Stimulated activated memory B cell treated with anti-CD40 and anti-IgM and Interleukin-4, amounts not matched to agents 10 μg/mL and 1 μg/mL and 100 μg/mL, for 72 hours (primary cell): ENCODE measurements around the gene BTG4.

Experiments used
- ATAC-seq: fragments of 150-1000 bp; cut with Tn5 transposase; 2 replicates; pipeline ENCODE4 v1.10.0; 2021
- H3K27ac Mint-ChIP-seq: one replicate; pipeline ENCODE4 v1.8.0; 2022; ENCODE audit warnings: mild to moderate bottlenecking, mixed read lengths
- H3K27me3 Mint-ChIP-seq: one replicate; pipeline ENCODE4 v1.8.0; 2022; ENCODE audit warnings: mixed read lengths
- H3K36me3 Mint-ChIP-seq: one replicate; pipeline ENCODE4 v1.8.0; 2022; ENCODE audit warnings: mixed read lengths
- H3K4me1 Mint-ChIP-seq: one replicate; pipeline ENCODE4 v1.8.0; 2022; ENCODE audit warnings: mixed read lengths
- H3K4me3 Mint-ChIP-seq: one replicate; pipeline ENCODE4 v1.8.0; 2022; ENCODE audit warnings: mild to moderate bottlenecking, moderate library complexity, mixed read lengths
- H3K9me3 Mint-ChIP-seq: one replicate; pipeline ENCODE4 v1.8.0; 2022; ENCODE audit warnings: mixed read lengths

The BTG4 gene

GRCh38 chr11:111512296-111513239 lies at the start of gene BTG4:
Gene BTG4 (minus strand): TSS chr11:111512386. CDS start chr11:111498776, 13,610 bp downstream.
- Mint-ChIP-seq H3K27ac (no peak within 1 kb of the TSS), H3K9me3 (peaks cover 3% of the 10 kb centered on the region), H3K4me3 (peak within 1 kb of the TSS; percentile 67), H3K27me3 (peaks cover 48% of the 10 kb centered on the region), H3K4me1 (peaks cover 9% of the 10 kb centered on the region), H3K36me3 (no peaks in the 10 kb centered on the region)
- peak; percentile 47 for ATAC-seq

- H3K9me3 Mint-ChIP-seq, result peaks cover 1% of the 10 kb centered on the region
- no peaks in the 10 kb centered on the region for H3K4me1 Mint-ChIP-seq
- peaks cover 8% of the 10 kb centered on the region for H3K27me3 Mint-ChIP-seq
- no peak overlapping the region for H3K4me3 Mint-ChIP-seq
- H3K27ac Mint-ChIP-seq, result no peak overlapping the region
- ATAC-seq, result no peak
- no peaks in the 10 kb centered on the region for H3K36me3 Mint-ChIP-seq
Measured at GRCh38 chr11:111561791-111562325, 49.7 kb upstream of the BTG4 start.

- H3K27me3 Mint-ChIP-seq, result peaks cover 8% of the 10 kb centered on the region
- peaks cover 6% of the 10 kb centered on the region for H3K9me3 Mint-ChIP-seq
- no peak overlapping the region for H3K27ac Mint-ChIP-seq
- H3K4me3 Mint-ChIP-seq, result no peak overlapping the region
- no peaks in the 10 kb centered on the region for H3K36me3 Mint-ChIP-seq
- H3K4me1 Mint-ChIP-seq, result no peaks in the 10 kb centered on the region
- no peak for ATAC-seq
Measured at GRCh38 chr11:111561306-111561705, 49.1 kb upstream of the BTG4 start.

GRCh38 chr11:111560800-111561199 lies 48.6 kb upstream of the BTG4 start:
- ATAC-seq, result no peak
- Mint-ChIP-seq H3K4me3 (no peak overlapping the region), H3K9me3 (peaks cover 6% of the 10 kb centered on the region), H3K27me3 (peaks cover 8% of the 10 kb centered on the region), H3K27ac (no peak overlapping the region), H3K36me3 (no peaks in the 10 kb centered on the region), H3K4me1 (no peaks in the 10 kb centered on the region)

- H3K36me3 Mint-ChIP-seq, result no peaks in the 10 kb centered on the region
- H3K4me1 Mint-ChIP-seq, result no peaks in the 10 kb centered on the region
- no peak overlapping the region for H3K27ac Mint-ChIP-seq
- peaks cover 10% of the 10 kb centered on the region for H3K9me3 Mint-ChIP-seq
- ATAC-seq, result no peak
- H3K4me3 Mint-ChIP-seq, result no peak overlapping the region
- peaks cover 8% of the 10 kb centered on the region for H3K27me3 Mint-ChIP-seq
Measured at GRCh38 chr11:111559800-111560464, 47.7 kb upstream of the BTG4 start.

- no peak for ATAC-seq
- no peak overlapping the region for H3K4me3 Mint-ChIP-seq
Measured at GRCh38 chr11:111557425-111558111, 45.4 kb upstream of the BTG4 start.

GRCh38 chr11:111555255-111555654 lies 43.1 kb upstream of the BTG4 start:
- H3K9me3 Mint-ChIP-seq, result peaks cover 10% of the 10 kb centered on the region
- H3K27me3 Mint-ChIP-seq, result peaks cover 13% of the 10 kb centered on the region
- H3K4me3 Mint-ChIP-seq, result no peak overlapping the region
- no peak for ATAC-seq
- no peak overlapping the region for H3K27ac Mint-ChIP-seq
- H3K4me1 Mint-ChIP-seq, result peaks cover 3% of the 10 kb centered on the region
- no peaks in the 10 kb centered on the region for H3K36me3 Mint-ChIP-seq

More at GRCh38 chr11:111557425-111558111, 45.4 kb upstream of the BTG4 start:
- Mint-ChIP-seq H3K4me1 (no peaks in the 10 kb centered on the region), H3K27ac (no peak overlapping the region), H3K9me3 (peaks cover 10% of the 10 kb centered on the region), H3K27me3 (peaks cover 8% of the 10 kb centered on the region), H3K36me3 (no peaks in the 10 kb centered on the region)

- Mint-ChIP-seq H3K4me1 (peaks cover 10% of the 10 kb centered on the region), H3K9me3 (peaks cover 10% of the 10 kb centered on the region), H3K36me3 (no peaks in the 10 kb centered on the region), H3K4me3 (no peak overlapping the region), H3K27me3 (peaks cover 8% of the 10 kb centered on the region), H3K27ac (no peak overlapping the region)
- ATAC-seq, result no peak
Measured at GRCh38 chr11:111554532-111554931, 42.3 kb upstream of the BTG4 start.

- H3K4me3 Mint-ChIP-seq, result no peak overlapping the region
- H3K9me3 Mint-ChIP-seq, result peaks cover under 1% of the 10 kb centered on the region
- no peak overlapping the region for H3K27ac Mint-ChIP-seq
- no peaks in the 10 kb centered on the region for H3K36me3 Mint-ChIP-seq
- H3K27me3 Mint-ChIP-seq, result peaks cover 22% of the 10 kb centered on the region
- ATAC-seq, result no peak
- H3K4me1 Mint-ChIP-seq, result peaks cover 10% of the 10 kb centered on the region
Measured at GRCh38 chr11:111550258-111550657, 38.1 kb upstream of the BTG4 start.

- Mint-ChIP-seq H3K9me3 (no peaks in the 10 kb centered on the region), H3K36me3 (no peaks in the 10 kb centered on the region)
Measured at GRCh38 chr11:111549869-111550203, 37.6 kb upstream of the BTG4 start.

GRCh38 chr11:111549196-111549868 lies 37.1 kb upstream of the BTG4 start:
- peaks cover 26% of the 10 kb centered on the region for H3K27me3 Mint-ChIP-seq
- H3K27ac Mint-ChIP-seq, result no peak overlapping the region
- H3K4me3 Mint-ChIP-seq, result no peak overlapping the region
- ATAC-seq, result no peak
- H3K4me1 Mint-ChIP-seq, result peaks cover 10% of the 10 kb centered on the region
- H3K36me3 Mint-ChIP-seq, result no peaks in the 10 kb centered on the region
- H3K9me3 Mint-ChIP-seq, result no peaks in the 10 kb centered on the region

More at GRCh38 chr11:111549869-111550203, 37.6 kb upstream of the BTG4 start:
- Mint-ChIP-seq H3K27me3 (peaks cover 25% of the 10 kb centered on the region), H3K4me3 (no peak overlapping the region), H3K27ac (no peak overlapping the region), H3K4me1 (peaks cover 10% of the 10 kb centered on the region)
- no peak for ATAC-seq

- Mint-ChIP-seq H3K4me1 (peaks cover 10% of the 10 kb centered on the region), H3K9me3 (no peaks in the 10 kb centered on the region), H3K27me3 (peaks cover 34% of the 10 kb centered on the region), H3K27ac (no peak overlapping the region), H3K36me3 (no peaks in the 10 kb centered on the region), H3K4me3 (no peak overlapping the region)
- ATAC-seq, result no peak
Measured at GRCh38 chr11:111548525-111548924, 36.3 kb upstream of the BTG4 start.

GRCh38 chr11:111542606-111543275 lies 30.6 kb upstream of the BTG4 start:
- Mint-ChIP-seq H3K4me1 (peaks cover 9% of the 10 kb centered on the region), H3K9me3 (no peaks in the 10 kb centered on the region), H3K36me3 (no peaks in the 10 kb centered on the region), H3K27ac (no peak overlapping the region), H3K27me3 (peaks cover 78% of the 10 kb centered on the region), H3K4me3 (no peak overlapping the region)
- no peak for ATAC-seq
